NCI-H2196 treated with DMSO at 0.1 percent for 48 hours (cell line): Measurements from ENCODE around the gene OVCA2.
"Not testable (repeated sequence)": the region's sequence is repeated elsewhere in the genome, so short reads cannot be mapped to it uniquely, and the experiment has no call there.

Source experiments
- DNase-seq: peaks from one replicate; lab custom pipeline; 2025; ENCODE audit not compliant: unreplicated experiment; lab: John Stamatoyannopoulos, UW

The OVCA2 gene

DNA sequence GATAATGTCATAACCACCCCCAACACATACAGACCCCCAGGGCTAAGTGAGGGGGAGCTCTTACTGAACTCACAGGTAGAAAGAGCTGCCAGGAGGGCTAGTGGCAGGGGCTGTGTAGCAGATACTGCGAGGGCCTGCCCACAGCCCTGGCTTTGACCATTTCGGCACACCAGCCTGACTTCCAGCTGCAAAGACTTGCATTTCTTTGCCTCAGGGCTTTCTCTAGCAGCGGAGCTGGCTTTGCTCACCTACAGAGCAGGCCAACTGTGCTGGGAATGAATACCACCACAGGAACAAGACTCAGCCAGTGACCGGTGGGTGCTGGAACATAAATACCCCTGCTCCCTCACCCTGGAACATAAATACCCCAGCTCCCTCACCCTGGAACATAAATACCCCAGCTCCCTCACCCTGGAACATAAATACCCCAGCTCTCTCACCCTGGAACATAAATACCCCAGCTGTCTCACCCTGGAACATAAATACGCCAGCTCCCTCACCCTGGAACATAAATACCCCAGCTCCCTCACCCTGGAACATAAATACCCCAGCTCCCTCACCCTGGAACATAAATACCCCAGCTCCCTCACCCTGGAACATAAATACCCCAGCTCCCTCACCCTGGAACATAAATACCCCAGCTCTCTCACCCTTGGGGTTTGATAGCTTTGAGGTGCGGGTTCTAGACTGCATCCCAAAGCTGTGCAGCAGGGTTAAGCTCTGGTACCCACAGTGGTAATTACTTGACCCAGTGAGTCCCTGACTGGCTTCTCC is 28.4 kb upstream of the OVCA2 start:
- DNase-seq, result not testable (repeated sequence)

- DNase-seq, result no peak
These were observed 27.9 kb upstream of the OVCA2 start for GRCh38 chr17:2013994-2014317.

GRCh38 chr17:2015314-2015713 is 26.5 kb upstream of the OVCA2 start:
- no peak for DNase-seq

- no peak for DNase-seq
These were observed 25.3 kb upstream of the OVCA2 start for GRCh38 chr17:2016494-2016893.

DNA sequence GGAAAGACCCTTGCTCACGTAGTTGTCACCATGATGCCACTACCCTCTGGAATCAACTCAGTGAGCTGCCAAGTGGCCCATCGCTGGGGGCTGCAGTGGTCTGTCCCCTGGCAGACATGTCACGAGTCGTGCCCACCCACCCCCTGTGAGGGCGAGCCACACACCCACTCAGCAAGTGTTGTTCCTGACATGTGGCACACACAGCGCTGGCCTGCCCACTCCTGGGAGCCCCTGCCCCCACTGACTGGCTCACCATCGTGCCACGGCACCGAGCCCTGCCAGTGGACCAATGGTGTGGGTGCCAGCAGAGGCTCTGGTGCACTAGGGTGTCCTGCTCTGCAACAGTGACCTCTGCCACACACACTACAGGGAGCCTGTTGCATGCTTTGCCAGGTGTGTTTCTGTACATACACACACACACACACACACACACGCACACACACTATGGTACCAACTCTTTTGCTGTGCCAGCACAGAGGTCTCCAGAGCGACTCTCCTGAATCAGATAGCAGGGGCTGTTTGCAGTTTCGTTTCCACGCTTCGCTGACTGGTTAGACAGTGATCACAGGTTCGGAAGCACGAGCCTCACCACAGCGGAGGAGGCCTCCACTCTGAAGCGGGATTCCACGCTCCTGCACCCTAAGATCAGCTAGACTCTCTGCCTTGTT is 24.4 kb upstream of the OVCA2 start:
- no peak for DNase-seq

DNA sequence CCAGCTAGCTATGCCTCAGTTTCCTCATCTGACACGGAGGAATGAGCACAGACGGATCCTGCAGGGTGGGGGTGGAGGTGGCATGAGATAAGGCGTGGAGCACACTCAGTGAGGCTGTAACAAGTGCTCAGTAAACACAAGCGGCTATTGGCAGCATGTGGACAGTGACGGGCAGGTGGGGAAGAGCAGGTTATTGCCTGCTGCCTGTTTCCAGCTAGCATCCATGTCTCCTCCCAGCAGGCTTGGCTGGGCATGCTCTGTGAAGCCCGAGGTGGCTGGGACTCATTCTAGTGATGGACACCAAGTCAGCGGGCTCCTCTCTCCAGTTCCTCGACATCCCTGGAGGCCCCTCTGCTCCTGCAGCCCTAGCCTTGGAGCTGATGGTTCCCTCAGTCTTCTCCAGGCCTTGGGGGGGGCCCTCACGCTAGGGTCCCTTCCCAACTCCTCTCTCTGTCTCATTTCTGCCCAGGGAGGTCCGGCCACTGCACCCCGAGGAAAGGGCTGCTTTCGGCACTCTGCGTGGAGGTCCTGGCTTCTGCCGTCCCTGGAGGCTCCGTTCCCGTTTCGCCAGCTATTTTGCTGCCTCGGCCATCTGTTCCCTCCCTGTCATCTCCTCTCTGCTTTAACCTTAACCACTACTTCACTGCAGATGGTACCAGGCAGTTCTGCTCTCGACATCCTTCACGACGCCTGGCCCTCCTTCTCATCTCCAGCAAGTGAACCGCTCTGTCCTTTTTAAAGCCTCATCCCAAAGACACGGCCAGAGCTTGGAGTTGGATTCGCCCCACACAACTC is 22.9 kb upstream of the OVCA2 start:
- no peak for DNase-seq

GRCh38 chr17:2019723-2020122 is 22.1 kb upstream of the OVCA2 start:
- DNase-seq, result no peak

- DNase-seq, result no peak
These were observed 21.1 kb upstream of the OVCA2 start for GRCh38 chr17:2020721-2021120.

- no peak for DNase-seq
These were observed 19.1 kb upstream of the OVCA2 start for GRCh38 chr17:2022647-2023240.

GRCh38 chr17:2023256-2023655 is 18.6 kb upstream of the OVCA2 start:
- no peak for DNase-seq

- peak; percentile 17 for DNase-seq
These were observed 17.9 kb upstream of the OVCA2 start for GRCh38 chr17:2023692-2024571.

GRCh38 chr17:2024572-2025219 is 17.1 kb upstream of the OVCA2 start:
- DNase-seq, result no peak

DNA sequence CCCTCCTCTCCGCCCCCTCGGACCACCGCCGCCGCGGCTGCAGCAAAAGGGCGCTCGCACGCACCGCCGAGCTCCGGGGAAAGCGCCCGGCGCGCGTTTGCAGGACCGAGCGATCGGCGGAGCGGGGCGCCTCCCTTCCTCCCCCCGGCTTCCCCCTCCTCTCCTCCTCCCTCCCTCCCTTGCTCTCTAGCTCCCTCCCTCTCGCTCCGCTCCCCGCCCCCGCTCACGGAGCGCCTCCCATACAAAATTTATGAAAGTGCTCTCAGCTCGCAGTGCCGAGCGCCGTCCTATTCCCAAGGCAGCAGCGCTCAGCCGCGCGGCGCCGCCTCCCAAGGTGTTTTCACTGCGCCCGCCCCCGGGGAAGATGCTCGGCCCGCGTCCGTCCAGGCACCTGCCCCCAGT is 16.6 kb upstream of the OVCA2 start, which contains the start of gene RTN4RL1:
Gene RTN4RL1, minus strand, starts transcription at position 115 of the 402 bp plus-strand sequence. CDS start 469 bp downstream, outside the sequence.
- DNase-seq, result peak; percentile 46

GRCh38 chr17:2025622-2026309 is 16.1 kb upstream of the OVCA2 start:
- DNase-seq, result peak; percentile 6

GRCh38 chr17:2027528-2028233 is 14.1 kb upstream of the OVCA2 start:
- no peak for DNase-seq

- DNase-seq, result no peak
These were observed 13.6 kb upstream of the OVCA2 start for GRCh38 chr17:2028234-2028614.

DNA sequence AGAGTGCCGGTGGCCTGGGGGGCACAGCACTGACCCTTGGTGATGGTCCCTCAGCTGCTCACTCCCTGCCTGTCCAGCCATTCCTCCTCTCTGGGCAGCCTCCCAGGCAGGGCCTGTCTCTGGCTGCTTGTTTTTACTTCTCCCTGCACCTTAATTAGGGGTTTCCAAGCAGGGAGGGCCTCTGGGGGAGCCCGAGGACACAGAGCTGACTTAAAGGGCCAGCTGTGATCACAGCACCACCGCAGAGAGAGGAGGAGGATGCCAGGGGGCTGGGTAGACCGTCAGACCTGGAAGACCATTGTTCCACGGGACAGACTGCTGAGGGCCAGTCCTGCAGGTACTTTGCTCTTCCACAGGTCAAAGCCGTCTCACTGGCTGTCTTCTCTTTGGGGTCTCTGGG is 13.1 kb upstream of the OVCA2 start:
- no peak for DNase-seq

- peak; percentile 49 for DNase-seq
These were observed 11.7 kb upstream of the OVCA2 start, which contains the start of gene DPH1 for GRCh38 chr17:2029911-2030778. DPH1 (plus strand) TSS chr17:2030153; CDS start chr17:2030170, 17 bp downstream.
